ENCODE data around the gene ZBTB47. TPM values are rescaled to one million over a fixed set of nuclear protein-coding genes. Genes with fewer than 3 reads are reported as not detected.

Gene ZBTB47
- total and polyA plus RNA-seq, 4 donors: 23.8 to 59.5 (median 53.1) TPM

GRCh38 chr3:42703695-42704025 is 50.2 kb downstream of the ZBTB47 start:
- WGBS (ENCODE audit: insufficient coverage): no CpG with 5 or more reads among the region's 5 CpGs
- DNase-seq (ENCODE audit: low read depth in 4 of 6, low spot score in 6 of 6): no peak
- H3K4me1 ChIP-seq (ENCODE audit: control insufficient read depth, insufficient read depth, low read length): peaks cover 22% of the 10 kb centered on the region
- H3K27ac ChIP-seq (ENCODE audit: low read depth, low read length): no peak overlapping the region
- H3K4me3 ChIP-seq (ENCODE audit: low read depth, low read length): no peak overlapping the region
- H3K9me3 ChIP-seq (ENCODE audit: control insufficient read depth, insufficient read depth, low read length): no peaks in the 10 kb centered on the region
- H3K36me3 ChIP-seq (ENCODE audit: control insufficient read depth, insufficient read depth, low read length): peaks cover 13% of the 10 kb centered on the region
- H3K27me3 ChIP-seq (ENCODE audit: control insufficient read depth, insufficient read depth, low read length): no peaks in the 10 kb centered on the region

GRCh38 chr3:42704136-42704841 is 50.8 kb downstream of the ZBTB47 start:
- peaks cover 22% of the 10 kb centered on the region for H3K4me1 ChIP-seq (ENCODE audit: control insufficient read depth, insufficient read depth, low read length)

GRCh38 chr3:42705058-42705767 is 51.7 kb downstream of the ZBTB47 start:
- DNase-seq (ENCODE audit: low read depth in 4 of 6, low spot score in 6 of 6): no peak
- Histone ChIP-seq H3K27me3 (ENCODE audit: control insufficient read depth, insufficient read depth, low read length) (no peaks in the 10 kb centered on the region), H3K9me3 (ENCODE audit: control insufficient read depth, insufficient read depth, low read length) (no peaks in the 10 kb centered on the region), H3K4me3 (ENCODE audit: low read depth, low read length) (no peak overlapping the region), H3K27ac (ENCODE audit: low read depth, low read length) (no peak overlapping the region), H3K4me1 (ENCODE audit: control insufficient read depth, insufficient read depth, low read length) (peaks cover 22% of the 10 kb centered on the region), H3K36me3 (ENCODE audit: control insufficient read depth, insufficient read depth, low read length) (peaks cover 13% of the 10 kb centered on the region)
- 86% methylated on average over 7 of the region's 7 CpGs for WGBS (ENCODE audit: insufficient coverage)

More at GRCh38 chr3:42704136-42704841, 50.8 kb downstream of the ZBTB47 start:
- no peak for DNase-seq (ENCODE audit: low read depth in 4 of 6, low spot score in 6 of 6)
- no peaks in the 10 kb centered on the region for H3K27me3 ChIP-seq (ENCODE audit: control insufficient read depth, insufficient read depth, low read length)
- no peaks in the 10 kb centered on the region for H3K9me3 ChIP-seq (ENCODE audit: control insufficient read depth, insufficient read depth, low read length)
- no peak overlapping the region for H3K27ac ChIP-seq (ENCODE audit: low read depth, low read length)
- H3K36me3 ChIP-seq (ENCODE audit: control insufficient read depth, insufficient read depth, low read length): peaks cover 13% of the 10 kb centered on the region
- no peak overlapping the region for H3K4me3 ChIP-seq (ENCODE audit: low read depth, low read length)
- 85% methylated on average over 8 of the region's 8 CpGs for WGBS (ENCODE audit: insufficient coverage)

DNA sequence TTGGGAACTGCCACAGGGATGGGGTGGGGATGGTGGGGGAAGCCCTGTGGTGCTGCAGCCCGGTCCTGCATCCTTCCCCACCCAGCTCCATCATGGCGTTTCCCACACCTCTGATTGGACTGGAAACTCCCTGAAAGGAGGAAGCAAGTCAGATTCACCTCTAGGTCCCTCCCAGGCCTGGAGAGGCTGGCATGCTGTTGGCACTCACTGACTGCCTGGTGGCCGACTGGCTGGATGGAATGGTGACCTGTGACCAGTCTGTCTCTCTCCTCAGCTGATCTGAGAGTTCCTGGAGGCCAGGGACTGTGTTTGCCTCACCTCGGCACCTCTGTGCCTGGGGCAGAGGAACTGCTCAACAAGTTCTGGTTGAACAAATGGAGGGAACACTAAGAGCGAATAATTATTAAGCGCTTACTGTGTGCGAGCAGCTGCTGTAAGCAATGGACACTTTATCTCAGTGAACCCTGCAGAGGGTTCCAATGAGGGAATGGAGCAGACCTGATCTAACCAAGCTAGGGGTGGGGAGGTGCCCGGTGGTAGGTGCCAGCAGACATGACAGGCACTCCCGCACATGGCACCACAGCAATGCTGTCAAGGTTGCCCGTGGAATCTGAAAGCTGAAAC is 52.6 kb downstream of the ZBTB47 start:
- Histone ChIP-seq H3K4me3 (ENCODE audit: low read depth, low read length) (no peak overlapping the region), H3K27ac (ENCODE audit: low read depth, low read length) (no peak overlapping the region), H3K27me3 (ENCODE audit: control insufficient read depth, insufficient read depth, low read length) (no peaks in the 10 kb centered on the region), H3K36me3 (ENCODE audit: control insufficient read depth, insufficient read depth, low read length) (peaks cover 13% of the 10 kb centered on the region), H3K9me3 (ENCODE audit: control insufficient read depth, insufficient read depth, low read length) (no peaks in the 10 kb centered on the region), H3K4me1 (ENCODE audit: control insufficient read depth, insufficient read depth, low read length) (peaks cover 21% of the 10 kb centered on the region)
- WGBS (ENCODE audit: insufficient coverage): 87% methylated on average over 8 of the region's 10 CpGs
- no peak for DNase-seq (ENCODE audit: low read depth in 4 of 6, low spot score in 6 of 6)

- no peak for DNase-seq (ENCODE audit: low read depth in 4 of 6, low spot score in 6 of 6)
- WGBS (ENCODE audit: insufficient coverage): 77% methylated on average over 5 of the region's 7 CpGs
- H3K27me3 ChIP-seq (ENCODE audit: control insufficient read depth, insufficient read depth, low read length): no peaks in the 10 kb centered on the region
- H3K36me3 ChIP-seq (ENCODE audit: control insufficient read depth, insufficient read depth, low read length): peaks cover 12% of the 10 kb centered on the region
- H3K9me3 ChIP-seq (ENCODE audit: control insufficient read depth, insufficient read depth, low read length): no peaks in the 10 kb centered on the region
- no peak overlapping the region for H3K4me3 ChIP-seq (ENCODE audit: low read depth, low read length)
- peaks cover 12% of the 10 kb centered on the region for H3K4me1 ChIP-seq (ENCODE audit: control insufficient read depth, insufficient read depth, low read length)
- no peak overlapping the region for H3K27ac ChIP-seq (ENCODE audit: low read depth, low read length)
Observed at GRCh38 chr3:42706721-42707619, 53.5 kb downstream of the ZBTB47 start.

GRCh38 chr3:42707620-42708355 is 54.3 kb downstream of the ZBTB47 start:
- Histone ChIP-seq H3K9me3 (ENCODE audit: control insufficient read depth, insufficient read depth, low read length) (no peaks in the 10 kb centered on the region), H3K36me3 (ENCODE audit: control insufficient read depth, insufficient read depth, low read length) (peaks cover 5% of the 10 kb centered on the region), H3K4me3 (ENCODE audit: low read depth, low read length) (no peak overlapping the region), H3K4me1 (ENCODE audit: control insufficient read depth, insufficient read depth, low read length) (peaks cover 4% of the 10 kb centered on the region), H3K27ac (ENCODE audit: low read depth, low read length) (no peak overlapping the region), H3K27me3 (ENCODE audit: control insufficient read depth, insufficient read depth, low read length) (no peaks in the 10 kb centered on the region)
- WGBS (ENCODE audit: insufficient coverage): 86% methylated on average over 6 of the region's 8 CpGs
- DNase-seq (ENCODE audit: low read depth in 4 of 6, low spot score in 6 of 6): no peak

DNA sequence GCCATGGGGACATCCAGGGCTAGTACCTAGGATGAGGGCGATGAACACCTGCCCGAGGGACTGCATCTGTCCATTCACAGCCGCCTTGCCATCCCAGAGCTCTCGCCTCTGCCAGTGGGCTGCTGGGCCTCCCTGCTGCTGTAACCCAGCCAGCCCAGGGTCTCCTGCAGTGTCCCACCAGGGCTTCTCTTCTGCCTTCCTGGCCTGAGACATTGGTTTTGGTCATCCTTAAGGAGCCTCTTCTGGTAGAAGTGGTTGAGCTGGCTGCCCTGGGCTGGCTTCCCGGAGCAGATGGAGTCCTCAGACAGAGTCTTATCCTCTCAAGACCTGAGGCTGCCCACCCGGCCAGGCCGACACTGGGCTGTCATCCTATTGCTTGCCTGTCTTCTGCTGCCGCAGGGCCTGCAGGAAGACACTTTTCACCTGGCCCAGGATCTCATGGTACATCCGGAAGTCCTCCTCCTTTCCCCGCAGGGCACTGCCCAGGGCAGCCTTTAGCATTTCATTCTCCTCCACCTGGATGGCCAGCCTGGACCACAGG is 55.2 kb downstream of the ZBTB47 start:
- no peak for DNase-seq (ENCODE audit: low read depth in 4 of 6, low spot score in 6 of 6)
- Histone ChIP-seq H3K4me3 (ENCODE audit: low read depth, low read length) (no peak overlapping the region), H3K4me1 (ENCODE audit: control insufficient read depth, insufficient read depth, low read length) (no peaks in the 10 kb centered on the region), H3K9me3 (ENCODE audit: control insufficient read depth, insufficient read depth, low read length) (no peaks in the 10 kb centered on the region), H3K27ac (ENCODE audit: low read depth, low read length) (no peak overlapping the region), H3K27me3 (ENCODE audit: control insufficient read depth, insufficient read depth, low read length) (no peaks in the 10 kb centered on the region), H3K36me3 (ENCODE audit: control insufficient read depth, insufficient read depth, low read length) (peaks cover 5% of the 10 kb centered on the region)
- 92% methylated on average over 10 of the region's 10 CpGs for WGBS (ENCODE audit: insufficient coverage)

DNA sequence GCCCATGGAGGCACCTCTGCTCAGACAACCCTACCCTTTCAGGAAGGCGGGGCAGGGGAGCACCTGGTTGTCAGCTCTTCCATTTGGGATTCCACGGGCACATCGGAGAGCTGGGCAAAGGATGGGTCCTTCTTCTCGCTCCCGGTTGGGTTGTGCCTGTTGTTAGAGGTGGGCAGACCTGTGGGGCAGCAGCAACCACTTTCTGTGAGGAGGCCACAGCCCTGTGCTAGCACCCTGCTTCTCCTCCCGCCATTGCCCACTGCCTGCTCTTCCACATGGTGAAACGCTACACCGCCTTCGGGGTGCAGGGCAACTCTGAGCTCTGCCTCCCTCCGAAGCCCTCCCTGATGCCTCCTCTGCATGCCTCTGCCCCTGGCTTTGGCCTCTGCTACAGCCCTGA is 56.1 kb downstream of the ZBTB47 start:
- H3K36me3 ChIP-seq (ENCODE audit: control insufficient read depth, insufficient read depth, low read length): peaks cover 5% of the 10 kb centered on the region
- H3K27me3 ChIP-seq (ENCODE audit: control insufficient read depth, insufficient read depth, low read length): no peaks in the 10 kb centered on the region
- H3K9me3 ChIP-seq (ENCODE audit: control insufficient read depth, insufficient read depth, low read length): no peaks in the 10 kb centered on the region
- 95% methylated on average over 9 of the region's 10 CpGs for whole genome bisulfite sequencing (ENCODE audit: insufficient coverage)
- no peaks in the 10 kb centered on the region for H3K4me1 ChIP-seq (ENCODE audit: control insufficient read depth, insufficient read depth, low read length)
- no peak overlapping the region for H3K27ac ChIP-seq (ENCODE audit: low read depth, low read length)
- H3K4me3 ChIP-seq (ENCODE audit: low read depth, low read length): no peak overlapping the region
- DNase-seq (ENCODE audit: low read depth in 4 of 6, low spot score in 6 of 6): no peak
